GM23338 (cell line): Measurements from ENCODE around the gene DIAPH1. TPM values are rescaled to one million over a fixed set of nuclear protein-coding genes. Genes with fewer than 3 reads are reported as not detected.

Experiments used
- ATAC-seq: fragments of 200-7000 bp; cut with Tn5 transposase; 3 replicates; pipeline ENCODE4 v1.9.1; 2020
- DNase-seq: peaks from one replicate; pipeline ENCODE4 v3.0.0-alpha.2; 2015; ENCODE audit warnings: low spot score
- H2AFZ ChIP-seq: fragments of 200-600 bp; sonication (generic); 2 replicates; pipeline ENCODE4 v1.8.0; 2016; ENCODE audit warnings: antibody characterized with exemption, mild to moderate bottlenecking, moderate library complexity
- H3F3A ChIP-seq: fragments of 200-600 bp; sonication (generic); replicated peaks from 2 replicates; pipeline ENCODE4 v1.8.0; 2017; ENCODE audit warnings: antibody characterized with exemption, mixed run types, low read depth
- H3K27ac ChIP-seq: fragments of 200-600 bp; sonication (generic); 2 replicates; pipeline ENCODE4 v1.6.1; 2016; ENCODE audit warnings: low read depth
- H3K27me3 ChIP-seq: fragments of 200-600 bp; sonication (generic); 2 replicates; pipeline ENCODE4 v1.8.0; 2016; ENCODE audit warnings: mild to moderate bottlenecking, mixed run types, moderate library complexity; ENCODE audit not compliant: insufficient read depth
- H3K36me3 ChIP-seq: fragments of 200-600 bp; sonication (generic); 2 replicates; pipeline ENCODE4 v1.8.0; 2016; ENCODE audit warnings: mild to moderate bottlenecking; ENCODE audit not compliant: insufficient read depth
- H3K4me1 ChIP-seq: fragments of 200-600 bp; sonication (generic); 2 replicates; pipeline ENCODE4 v1.8.0; 2016; ENCODE audit warnings: mild to moderate bottlenecking, moderate library complexity; ENCODE audit not compliant: insufficient read depth
- H3K4me2 ChIP-seq: fragments of 200-600 bp; sonication (generic); 2 replicates; pipeline ENCODE4 v1.7.1; 2017; ENCODE audit warnings: mixed run types
- H3K4me3 ChIP-seq: fragments of 200-600 bp; sonication (generic); 2 replicates; pipeline ENCODE4 v1.6.1; 2016; ENCODE audit warnings: mixed run types
- H3K79me2 ChIP-seq: fragments of 200-600 bp; sonication (generic); replicated peaks from 2 replicates; pipeline ENCODE4 v1.8.0; 2017; ENCODE audit warnings: mild to moderate bottlenecking; ENCODE audit not compliant: insufficient read depth
- H3K9me2 ChIP-seq: fragments of 200-600 bp; sonication (generic); 2 replicates; pipeline ENCODE4 v1.8.0; 2017; ENCODE audit not compliant: insufficient read depth
- H4K20me1 ChIP-seq: fragments of 200-600 bp; sonication (generic); replicated peaks from 2 replicates; pipeline ENCODE4 v1.8.0; 2017; ENCODE audit warnings: mild to moderate bottlenecking; ENCODE audit not compliant: insufficient read depth
- H3K27ac Mint-ChIP-seq: 2 replicates; pipeline ENCODE4 v1.8.0; 2020; ENCODE audit warnings: inconsistent platforms, mild to moderate bottlenecking, moderate library complexity, mixed read lengths
- H3K27me3 Mint-ChIP-seq: 3 replicates; pipeline ENCODE4 v1.8.0; 2022; ENCODE audit warnings: low read depth, mild to moderate bottlenecking, moderate library complexity, mixed read lengths, inconsistent platforms; ENCODE audit not compliant: insufficient read depth, poor library complexity
- H3K36me3 Mint-ChIP-seq: 3 replicates; pipeline ENCODE4 v1.8.0; 2021; ENCODE audit warnings: low read depth, mild to moderate bottlenecking, inconsistent platforms, moderate library complexity, mixed read lengths
- H3K4me1 Mint-ChIP-seq: 3 replicates; pipeline ENCODE4 v1.8.0; 2020; ENCODE audit warnings: mild to moderate bottlenecking, inconsistent platforms, mixed read lengths
- H3K4me3 Mint-ChIP-seq: 3 replicates; pipeline ENCODE4 v1.8.0; 2021; ENCODE audit warnings: moderate library complexity, mild to moderate bottlenecking, inconsistent platforms, mixed read lengths
- H3K9me3 Mint-ChIP-seq: 3 replicates; pipeline ENCODE4 v1.8.0; 2020; ENCODE audit warnings: moderate library complexity, mild to moderate bottlenecking, inconsistent platforms, mixed read lengths
- CREB1 ChIP-seq: fragments of 250-450 bp; sonication (Bioruptor Pico); IDR thresholded peaks from 2 replicates; pipeline ENCODE4 v1.5.0; 2020; ENCODE audit warnings: low read depth, mild to moderate bottlenecking, moderate library complexity
- CTCF ChIP-seq, 2 experiments: fragments of 200-600 bp in 1 of 2; sonication (generic) in 1 of 2; conservative IDR thresholded peaks; 2 replicates each; pipeline versions ENCODE4 v1.5.1 to v1.6.1; 2016 to 2017; ENCODE audit warnings: antibody characterized with exemption in 2 of 2, low read depth in 2 of 2, mild to moderate bottlenecking in 2 of 2, moderate library complexity in 1 of 2
- EZH2 ChIP-seq: fragments of 200-600 bp; sonication (generic); IDR thresholded peaks from one replicate; pipeline ENCODE4 v1.8.0; 2017; ENCODE audit warnings: antibody characterized with exemption, mild to moderate bottlenecking, low read depth; ENCODE audit not compliant: unreplicated experiment
- EZH2phosphoT487 ChIP-seq: fragments of 200-600 bp; sonication (generic); IDR thresholded peaks from one replicate; pipeline ENCODE4 v1.8.1; 2018; ENCODE audit warnings: antibody characterized with exemption; ENCODE audit not compliant: unreplicated experiment
- JUNB ChIP-seq: IDR thresholded peaks from one replicate; pipeline ENCODE4 v1.6.1; 2016; ENCODE audit warnings: antibody characterized with exemption; ENCODE audit not compliant: unreplicated experiment
- NANOG ChIP-seq: IDR thresholded peaks from 2 replicates; pipeline ENCODE4 v1.6.1; 2016; ENCODE audit warnings: antibody characterized with exemption, borderline replicate concordance
- POLR2AphosphoS5 ChIP-seq: IDR thresholded peaks from 2 replicates; pipeline ENCODE4 v1.6.1; 2016; ENCODE audit warnings: antibody characterized with exemption, low read depth
- REST ChIP-seq: IDR thresholded peaks from one replicate; pipeline ENCODE4 v1.6.1; 2018; ENCODE audit warnings: antibody characterized with exemption; ENCODE audit not compliant: unreplicated experiment
- STAT1 ChIP-seq: IDR thresholded peaks from one replicate; pipeline ENCODE4 v1.6.1; 2016; ENCODE audit warnings: antibody characterized with exemption; ENCODE audit not compliant: unreplicated experiment
- ZNF114 ChIP-seq: fragments of 250-450 bp; sonication (Bioruptor Pico); IDR thresholded peaks from 2 replicates; pipeline ENCODE4 v1.5.0; 2020; ENCODE audit warnings: mild to moderate bottlenecking, moderate library complexity
- ZNF331 ChIP-seq: fragments of 250-450 bp; sonication (Bioruptor Pico); IDR thresholded peaks from 2 replicates; pipeline ENCODE4 v1.5.0; 2020; ENCODE audit warnings: low read depth, mild to moderate bottlenecking, moderate library complexity
- ZNF462 ChIP-seq: fragments of 250-450 bp; sonication (Bioruptor Pico); IDR thresholded peaks from 2 replicates; pipeline ENCODE4 v1.5.0; 2020; ENCODE audit warnings: mild to moderate bottlenecking, moderate library complexity
- polyA plus RNA-seq: library from polyadenylated mRNA; unstranded; fragments of >200 nt; fragmentation: Nextera tagmentation; extraction: Ambion mirVana; gene quantifications from 2 replicates; pipeline ENCODE4 v1.2.1, GENCODE V29; 2016
- total RNA-seq: library from RNA; depleted of rRNA; stranded (reverse); fragments of >200 nt; shearing (Covaris generic); gene quantifications from 2 replicates; pipeline ENCODE4 v1.2.3, GENCODE V29; 2014
- TF ChIP-seq, protein P1 (sequence below): IDR thresholded peaks from 2 replicates; pipeline ENCODE4 v1.6.1; 2016; ENCODE audit warnings: antibody characterized with exemption

The DIAPH1 gene
- total and polyA plus RNA-seq, 2 experiments from 2014 or later: 42.9 to 104 TPM

- no peak overlapping the region for H3K4me2 ChIP-seq
- peaks cover 37% of the 10 kb centered on the region for H3K79me2 ChIP-seq
- H3K36me3 Mint-ChIP-seq: peaks cover 34% of the 10 kb centered on the region
- H3K4me1 Mint-ChIP-seq: no peaks in the 10 kb centered on the region
- no peak for DNase-seq
- no peak overlapping the region for H3K4me3 Mint-ChIP-seq
- H4K20me1 ChIP-seq: peaks cover 17% of the 10 kb centered on the region
- H3K36me3 ChIP-seq: peaks cover 34% of the 10 kb centered on the region
- ATAC-seq: no peak
- no peak for TF ChIP-seq STAT1
- no peak for TF ChIP-seq POLR2AphosphoS5
- TF ChIP-seq, protein P1, sequence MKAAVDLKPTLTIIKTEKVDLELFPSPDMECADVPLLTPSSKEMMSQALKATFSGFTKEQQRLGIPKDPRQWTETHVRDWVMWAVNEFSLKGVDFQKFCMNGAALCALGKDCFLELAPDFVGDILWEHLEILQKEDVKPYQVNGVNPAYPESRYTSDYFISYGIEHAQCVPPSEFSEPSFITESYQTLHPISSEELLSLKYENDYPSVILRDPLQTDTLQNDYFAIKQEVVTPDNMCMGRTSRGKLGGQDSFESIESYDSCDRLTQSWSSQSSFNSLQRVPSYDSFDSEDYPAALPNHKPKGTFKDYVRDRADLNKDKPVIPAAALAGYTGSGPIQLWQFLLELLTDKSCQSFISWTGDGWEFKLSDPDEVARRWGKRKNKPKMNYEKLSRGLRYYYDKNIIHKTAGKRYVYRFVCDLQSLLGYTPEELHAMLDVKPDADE: no peak
- TF ChIP-seq JUNB: no peak
- no peak for TF ChIP-seq EZH2phosphoT487
- TF ChIP-seq ZNF462 (CRISPR knock-in tag): no peak
- no peak for TF ChIP-seq EZH2
- no peak for TF ChIP-seq CREB1 (CRISPR knock-in tag)
- no peak for TF ChIP-seq REST
- TF ChIP-seq CTCF (conservative IDR thresholded peaks at IDR 0.05; ENCODE audit: low read depth in 2 of 2): no peak
- no peak for TF ChIP-seq ZNF114 (CRISPR knock-in tag)
- TF ChIP-seq ZNF331: no peak
- no peak for TF ChIP-seq NANOG
- no peak overlapping the region for H3K4me3 ChIP-seq
- no peak overlapping the region for H3K27ac ChIP-seq
- H3K9me3 Mint-ChIP-seq: no peaks in the 10 kb centered on the region; the same call in 2 of the 3 replicates
- H3K4me1 ChIP-seq: no peaks in the 10 kb centered on the region
- no peaks in the 10 kb centered on the region for H3K27me3 Mint-ChIP-seq
- H3K9me2 ChIP-seq: no peaks in the 10 kb centered on the region
- 0 out of 2 replicates have a peak, but pooled peaks cover 2% of the 10 kb centered on the region for H3F3A ChIP-seq
- H2AFZ ChIP-seq: no peak overlapping the region
- H3K27ac Mint-ChIP-seq: no peak overlapping the region
- no peaks in the 10 kb centered on the region for H3K27me3 ChIP-seq
Measured at GRCh38 chr5:141586246-141586645, 32.6 kb downstream of the DIAPH1 start.
